ENCODE results near the gene CORIN. TPM values are rescaled to one million over a fixed set of nuclear protein-coding genes. Genes with fewer than 3 reads are reported as not detected.

The CORIN gene
- polyA plus RNA-seq, 1 donor from 2014 or later = 0.25 TPM

- H3K9ac ChIP-seq (ENCODE audit: low read length) = no peak overlapping the region
- TF ChIP-seq MXI1 (conservative IDR thresholded peaks at IDR 0.05; ENCODE audit: poor library complexity, severe bottlenecking) (no peak), CTCF (IDR thresholded peaks at IDR 0.05; ENCODE audit: poor library complexity, severe bottlenecking) (no peak), TAF1 (IDR thresholded peaks at IDR 0.05; ENCODE audit: low read depth) (no peak), POLR2AphosphoS5 (IDR thresholded peaks at IDR 0.05) (no peak), SMC3 (conservative IDR thresholded peaks at IDR 0.05; ENCODE audit: poor library complexity) (no peak), EZH2 (IDR thresholded peaks at IDR 0.05; ENCODE audit: borderline replicate concordance, insufficient read depth, low read length, poor library complexity, severe bottlenecking) (no peak), RAD21 (conservative IDR thresholded peaks at IDR 0.05) (no peak), EP300 (conservative IDR thresholded peaks at IDR 0.05; ENCODE audit: poor library complexity, severe bottlenecking) (no peak), REST (IDR thresholded peaks at IDR 0.05; ENCODE audit: borderline replicate concordance) (no peak)
- no peaks in the 10 kb centered on the region for H3K9me3 ChIP-seq (ENCODE audit: low read length)
- no peaks in the 10 kb centered on the region for H3K27me3 ChIP-seq (ENCODE audit: insufficient read depth, low read depth, low read length)
- H3K4me3 ChIP-seq (ENCODE audit: low read length) = no peak overlapping the region
- no peak overlapping the region for H3K4me2 ChIP-seq (ENCODE audit: low read length)
- no peaks in the 10 kb centered on the region for H3K36me3 ChIP-seq (ENCODE audit: insufficient read depth, low read length)
- H3K27ac ChIP-seq (ENCODE audit: low read length) = no peak overlapping the region
- H3K9me2 ChIP-seq (ENCODE audit: insufficient read depth, low read length) = no peaks in the 10 kb centered on the region
- H3F3A ChIP-seq (ENCODE audit: insufficient read depth, low read length, poor library complexity, severe bottlenecking) = no peaks in the 10 kb centered on the region
- H3K79me2 ChIP-seq (replicated peaks; ENCODE audit: insufficient read depth, low read length) = no peaks in the 10 kb centered on the region
- no peak overlapping the region for H2AFZ ChIP-seq (ENCODE audit: low read depth, low read length)
- no peaks in the 10 kb centered on the region for H4K20me1 ChIP-seq (ENCODE audit: insufficient read depth)
These were observed 182.7 kb downstream of the CORIN start for GRCh38 chr4:47654972-47655693.

GRCh38 chr4:47652092-47652491 lies 185.8 kb downstream of the CORIN start:
- Histone ChIP-seq H3K36me3 (ENCODE audit: insufficient read depth, low read length) (no peaks in the 10 kb centered on the region), H3F3A (ENCODE audit: insufficient read depth, low read length, poor library complexity, severe bottlenecking) (no peaks in the 10 kb centered on the region), H3K9me3 (ENCODE audit: low read length) (no peaks in the 10 kb centered on the region), H3K27me3 (ENCODE audit: insufficient read depth, low read depth, low read length) (no peaks in the 10 kb centered on the region), H3K79me2 (replicated peaks; ENCODE audit: insufficient read depth, low read length) (no peaks in the 10 kb centered on the region), H3K4me2 (ENCODE audit: low read length) (no peak overlapping the region), H3K27ac (ENCODE audit: low read length) (no peak overlapping the region), H3K9ac (ENCODE audit: low read length) (no peak overlapping the region), H4K20me1 (ENCODE audit: insufficient read depth) (no peaks in the 10 kb centered on the region), H2AFZ (ENCODE audit: low read depth, low read length) (no peak overlapping the region), H3K9me2 (ENCODE audit: insufficient read depth, low read length) (no peaks in the 10 kb centered on the region), H3K4me3 (ENCODE audit: low read length) (no peak overlapping the region)
- peak; percentile 90 for TF ChIP-seq EP300 (conservative IDR thresholded peaks at IDR 0.05; ENCODE audit: poor library complexity, severe bottlenecking)
- TF ChIP-seq CTCF (IDR thresholded peaks at IDR 0.05; ENCODE audit: poor library complexity, severe bottlenecking) = no peak
- TF ChIP-seq POLR2AphosphoS5 (IDR thresholded peaks at IDR 0.05) = peak; percentile 55
